HUDEP-2 (cell line): ENCODE results near the gene ARHGAP15.

Source experiments
- DNase-seq, 76 experiments: peaks; one replicate each; lab custom pipeline; 2025; ENCODE audit not compliant: unreplicated experiment in 76 of 76; lab: John Stamatoyannopoulos, UW

Gene ARHGAP15

DNA sequence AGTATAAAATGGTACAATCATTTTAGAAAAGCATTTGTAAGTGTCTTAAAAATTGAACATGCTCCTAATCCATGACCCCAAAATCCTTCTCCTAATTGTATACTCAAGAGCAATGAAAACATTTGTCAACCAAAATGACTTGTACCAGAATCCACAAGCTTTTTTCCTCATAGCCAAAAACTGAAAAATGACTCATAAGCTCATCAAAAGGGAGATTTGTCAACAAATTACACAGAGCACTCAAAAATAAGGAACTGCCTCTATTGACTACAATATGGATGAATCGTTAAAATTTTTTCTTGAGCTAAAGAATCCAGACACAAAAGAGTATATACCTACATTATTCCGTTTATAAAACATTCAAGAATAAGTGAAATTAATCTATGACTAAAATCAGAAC, 544.8 kb downstream of the ARHGAP15 start:
- DNase-seq, result no peak

GRCh38 chr2:143675021-143675420, 545.8 kb downstream of the ARHGAP15 start:
- DNase-seq, result no peak

GRCh38 chr2:143679617-143680016, 550.4 kb downstream of the ARHGAP15 start:
- DNase-seq, result no peak

GRCh38 chr2:143680885-143681405, 551.7 kb downstream of the ARHGAP15 start:
- no peak for DNase-seq

GRCh38 chr2:143682436-143683055, 553.3 kb downstream of the ARHGAP15 start:
- no peak for DNase-seq

DNA sequence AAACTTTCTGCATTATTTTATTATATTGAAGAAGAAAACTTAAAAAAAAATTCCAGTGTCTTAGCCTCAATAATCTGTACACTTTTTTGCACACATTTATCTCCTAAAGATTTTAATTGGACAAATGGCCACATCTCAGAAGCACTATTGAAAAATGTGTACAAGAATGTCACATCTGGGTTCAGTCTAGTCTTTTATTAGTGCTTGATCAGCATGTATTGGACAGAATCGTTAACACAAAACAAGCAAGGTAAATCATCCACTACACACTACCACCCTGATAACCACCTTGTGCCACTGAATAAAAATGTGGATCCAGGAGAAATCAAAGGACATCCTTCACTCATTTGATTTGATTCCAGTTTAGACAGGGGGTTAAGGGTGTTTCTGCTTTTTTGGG, 554.8 kb downstream of the ARHGAP15 start:
- no peak for DNase-seq

DNA sequence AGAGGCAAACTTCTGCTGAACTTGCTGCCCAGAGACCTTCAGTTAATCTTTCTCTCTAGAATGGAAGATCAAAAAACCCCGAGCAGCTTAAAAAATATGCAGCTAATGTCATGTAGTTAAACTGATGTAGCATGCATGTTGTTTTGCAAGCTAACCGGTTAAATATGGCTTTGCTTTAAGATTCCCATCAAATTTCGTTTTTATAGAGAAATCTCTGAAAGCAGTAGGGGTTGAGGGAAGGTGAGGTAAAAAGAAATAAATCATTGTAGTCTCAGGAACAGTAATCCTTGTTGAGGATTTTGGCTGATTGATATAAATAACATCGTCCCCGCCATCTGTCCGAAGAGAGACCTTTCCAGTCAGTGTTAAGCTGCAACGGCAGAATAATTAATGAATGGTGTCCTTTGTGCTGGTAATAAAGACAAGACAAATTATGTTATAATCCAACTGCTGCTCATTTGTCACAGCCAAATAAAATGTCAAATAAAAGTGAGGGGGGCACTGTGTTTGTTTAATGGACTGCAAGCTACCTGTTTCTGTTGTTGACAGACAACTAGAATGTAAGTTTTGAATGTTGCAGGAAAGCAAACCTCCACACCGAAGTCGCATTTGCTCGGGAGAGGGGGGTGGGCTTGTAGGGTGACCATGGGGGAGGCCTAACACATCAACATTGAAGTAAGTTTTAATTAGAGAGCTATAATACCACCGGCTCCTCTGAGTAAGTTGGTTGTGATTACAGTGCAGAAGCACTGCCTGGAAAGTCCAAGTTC, 555.5 kb downstream of the ARHGAP15 start:
- no peak for DNase-seq

DNA sequence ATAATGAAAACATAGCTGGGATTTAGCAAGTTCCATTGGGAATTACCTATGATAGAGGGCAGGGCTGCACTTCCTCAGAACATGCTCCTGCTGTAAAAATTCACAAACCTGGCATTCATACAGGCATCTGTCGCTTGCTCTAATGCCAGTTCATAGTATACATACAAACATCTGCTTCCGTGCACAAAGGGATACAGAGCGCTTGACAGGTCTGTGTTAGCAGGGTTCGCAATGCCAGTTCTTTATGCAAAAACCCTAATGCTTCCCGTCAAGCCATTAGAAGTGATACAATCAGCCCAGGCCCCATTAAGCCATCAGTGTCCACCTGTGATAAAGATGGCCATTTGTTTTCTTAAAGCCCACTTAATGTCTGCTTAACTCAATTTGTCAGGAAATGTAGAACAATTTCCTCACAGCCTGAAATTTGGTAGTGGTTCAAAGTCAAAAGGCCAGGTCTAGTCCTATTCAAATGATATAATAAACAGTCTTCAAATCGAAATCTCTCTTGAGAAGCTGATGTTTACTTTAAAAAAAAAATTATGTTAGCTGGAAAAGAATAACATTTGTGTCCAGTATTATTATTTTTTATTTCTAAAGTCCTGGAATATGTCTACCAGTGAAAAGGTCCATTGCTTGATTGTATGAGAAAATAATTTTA, 556.3 kb downstream of the ARHGAP15 start:
- DNase-seq, result no peak

DNA sequence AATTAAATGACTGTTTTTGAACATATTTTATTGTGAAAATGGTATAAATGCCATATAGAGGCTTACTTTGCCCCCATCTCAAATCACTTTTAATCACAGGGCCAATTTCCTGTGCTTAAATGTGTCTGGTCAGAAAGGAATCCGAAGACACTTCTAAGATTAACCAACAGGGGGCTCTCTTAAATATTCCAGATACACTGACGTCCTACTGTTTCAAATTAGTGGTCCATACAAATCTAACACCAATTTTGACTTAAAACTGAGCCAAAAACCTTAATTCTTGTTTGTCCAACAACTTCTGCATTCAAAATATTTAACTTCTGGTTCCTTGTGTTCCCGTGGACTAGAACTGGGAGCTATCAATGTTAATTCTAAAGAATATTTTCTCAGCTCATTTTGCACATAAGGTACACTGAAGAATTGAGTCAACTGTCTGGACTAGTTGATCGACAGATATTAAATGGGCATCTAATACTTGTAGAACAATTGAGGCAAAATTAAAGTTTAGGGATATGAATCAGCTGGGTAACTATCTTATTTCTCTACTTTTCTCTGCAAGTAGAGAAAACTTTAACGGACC, 557.5 kb downstream of the ARHGAP15 start:
- DNase-seq, result peak in 23 of 76 experiments; percentile 5 to 65 (median 30)

DNA sequence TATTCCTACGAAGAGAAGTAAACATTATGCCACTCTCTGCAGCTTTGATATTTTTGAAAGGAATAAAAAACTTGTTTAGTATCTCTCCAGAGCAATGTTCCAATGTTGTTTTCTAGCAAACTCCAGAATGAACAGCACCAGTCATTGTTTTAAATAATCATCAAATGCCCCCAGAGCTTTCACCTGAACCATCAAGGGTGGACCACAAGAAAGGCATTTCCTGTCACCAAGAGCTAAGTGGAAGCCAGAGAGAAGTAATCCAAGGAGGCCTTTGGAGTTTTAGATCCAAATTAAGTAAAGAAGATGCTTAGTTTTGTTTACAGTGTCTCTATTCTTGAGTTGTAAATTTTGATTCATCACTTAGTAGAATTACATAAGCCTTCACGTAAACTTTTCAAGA, 559.0 kb downstream of the ARHGAP15 start:
- no peak for DNase-seq

DNA sequence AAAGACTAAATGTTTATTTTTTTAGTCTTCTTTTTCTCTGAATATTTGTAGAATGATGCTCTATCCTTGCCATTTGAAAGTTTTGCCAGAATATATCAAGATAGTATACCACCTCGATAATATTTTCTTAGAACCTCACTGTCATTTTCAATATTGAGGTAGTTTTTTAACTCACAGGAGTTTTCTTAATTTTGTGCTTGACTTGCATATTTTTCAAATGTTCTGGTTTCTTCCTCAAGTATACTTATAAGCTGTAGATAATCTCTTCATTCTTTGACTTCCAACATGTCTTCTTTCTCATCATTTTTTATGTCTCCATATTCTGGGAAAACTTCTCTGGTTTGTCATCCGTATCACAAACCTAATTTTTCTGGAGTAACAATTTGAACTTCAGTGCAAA, 559.6 kb downstream of the ARHGAP15 start:
- DNase-seq, result no peak

- no peak for DNase-seq
These were observed 560.3 kb downstream of the ARHGAP15 start for GRCh38 chr2:143689541-143689940.

DNA sequence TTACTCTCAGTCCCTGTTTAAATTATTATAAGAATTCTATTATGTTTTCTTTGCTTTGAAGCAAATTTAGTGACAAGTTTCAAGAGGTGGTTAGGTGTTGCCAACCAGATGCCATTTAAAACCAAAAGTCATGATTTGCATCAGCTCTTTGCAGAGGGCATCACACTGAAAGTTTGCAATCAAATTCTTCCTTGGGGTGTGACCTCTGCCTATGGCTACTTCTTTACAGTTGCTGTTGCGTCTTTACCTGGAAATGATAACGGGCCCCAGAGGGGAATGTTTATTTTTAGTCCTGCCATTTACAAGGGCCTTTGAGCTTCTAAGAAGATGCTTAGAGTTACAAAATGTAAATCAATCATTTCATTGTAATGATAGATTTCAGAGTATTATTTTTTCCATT, 561.0 kb downstream of the ARHGAP15 start:
- no peak for DNase-seq

- DNase-seq, result no peak
These were observed 561.9 kb downstream of the ARHGAP15 start for GRCh38 chr2:143691121-143691520.

DNA sequence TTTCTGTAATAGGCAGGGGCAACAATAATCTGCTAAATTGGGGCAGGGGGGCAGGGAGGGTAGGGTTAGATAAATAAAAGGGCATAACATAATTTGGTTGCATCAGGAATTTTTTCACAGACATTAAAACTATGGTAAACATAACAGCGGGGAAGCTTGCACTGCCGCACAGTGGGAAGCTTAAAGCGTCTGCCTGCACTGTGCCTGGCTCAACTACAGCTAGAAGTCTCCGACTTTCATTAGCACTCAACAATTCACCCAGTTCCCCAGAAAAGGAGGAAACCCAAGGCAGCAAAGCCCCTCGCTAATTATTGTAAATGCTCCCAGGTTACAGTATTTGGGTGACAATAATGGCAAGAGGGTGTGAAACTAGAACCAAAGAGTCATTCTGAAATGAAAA, 562.9 kb downstream of the ARHGAP15 start:
- no peak for DNase-seq

- DNase-seq, result no peak
These were observed 563.7 kb downstream of the ARHGAP15 start for GRCh38 chr2:143692967-143693366.

DNA sequence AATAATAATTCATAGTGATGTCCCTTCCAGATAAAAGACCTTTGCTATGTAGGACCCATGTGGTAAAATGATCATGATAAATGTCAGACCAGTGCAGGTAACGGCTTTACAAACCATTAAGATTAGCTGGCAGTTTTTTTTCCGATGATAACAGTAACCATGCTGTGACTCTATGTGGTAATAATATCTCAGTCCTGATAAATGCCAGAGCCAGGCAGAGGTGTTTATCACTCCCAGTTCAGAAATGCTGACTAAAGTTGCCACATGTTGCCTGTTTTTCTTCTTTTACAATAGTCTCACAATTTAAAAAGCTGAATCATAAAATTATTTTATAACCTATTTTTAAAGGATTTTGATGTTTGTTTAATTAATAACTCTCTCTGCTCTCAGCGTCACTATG, 565.1 kb downstream of the ARHGAP15 start:
- peak in 35 of 76 experiments; percentile 5 to 79 (median 40) for DNase-seq

DNA sequence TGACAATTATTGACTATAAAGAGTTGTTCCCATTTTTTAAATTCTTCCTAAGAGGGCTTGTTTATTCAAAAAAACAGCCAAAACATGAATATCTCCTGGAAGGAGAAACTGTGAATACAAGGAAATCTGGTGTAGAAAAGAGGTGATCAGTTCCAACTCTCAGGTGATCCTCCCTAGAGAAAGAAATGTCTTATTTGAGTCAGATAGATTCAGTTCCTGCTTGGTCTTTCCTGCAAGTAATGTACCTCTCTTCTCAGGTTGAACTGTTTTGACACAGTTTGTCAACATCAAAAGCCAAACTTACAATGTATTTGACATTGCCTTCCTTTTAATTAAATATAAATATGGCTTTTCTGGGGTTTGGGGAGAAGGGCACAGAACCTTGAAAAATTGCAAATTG, 567.4 kb downstream of the ARHGAP15 start:
- DNase-seq, result no peak

GRCh38 chr2:143697744-143698143, 568.5 kb downstream of the ARHGAP15 start:
- DNase-seq, result no peak

DNA sequence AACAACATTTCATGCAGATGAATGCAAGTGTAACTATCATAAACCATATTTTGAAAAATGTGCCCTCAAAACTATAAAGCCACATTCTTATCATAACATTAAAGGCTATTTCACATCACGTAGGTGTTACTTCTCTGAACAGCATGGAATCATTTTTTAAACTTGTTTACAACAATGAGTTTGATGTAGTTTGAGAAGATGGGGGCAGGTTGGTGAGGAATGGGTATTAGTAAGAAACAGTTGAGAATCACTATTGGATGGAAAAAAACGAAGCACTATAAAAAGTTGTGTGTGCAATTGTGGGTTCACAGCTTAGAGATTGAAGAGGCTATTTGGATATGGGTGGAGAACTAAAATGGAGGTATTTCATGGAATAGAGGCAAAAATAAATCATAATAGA, 569.1 kb downstream of the ARHGAP15 start:
- DNase-seq, result no peak

- DNase-seq, result no peak
These were observed 569.8 kb downstream of the ARHGAP15 start for GRCh38 chr2:143698888-143699570.
